OCI-LY3 (cell line): ENCODE measurements around the gene SNX24.

ENCODE experiments used
- H2AFZ ChIP-seq: fragments of 200-600, 300-600 bp; shearing (Covaris generic); 2 replicates; pipeline ENCODE4 v1.6.0; 2014; ENCODE audit warnings: antibody characterized with exemption, low read depth, low read length
- H3K27ac ChIP-seq: fragments of 200-600, 300-600 bp; sonication (generic); 2 replicates; pipeline ENCODE4 v1.5.1; 2014; ENCODE audit warnings: mild to moderate bottlenecking, low read length, moderate library complexity, mixed read lengths
- H3K27me3 ChIP-seq: fragments of 200-600, 300-600 bp; sonication (generic); 2 replicates; pipeline ENCODE4 v1.6.1; 2014; ENCODE audit warnings: low read depth, low read length, mixed read lengths
- H3K36me3 ChIP-seq: fragments of 200-600, 300-600 bp; sonication (generic); replicated peaks from 2 replicates; pipeline ENCODE3; 2014; ENCODE audit warnings: low read depth, low read length, mixed read lengths
- H3K4me1 ChIP-seq: fragments of 300-600, 200-600 bp; sonication (generic); 2 replicates; pipeline ENCODE4 v1.6.1; 2014; ENCODE audit warnings: low read length, mixed read lengths
- H3K4me2 ChIP-seq: fragments of 200-600, 300-600 bp; sonication (generic); 2 replicates; pipeline ENCODE4 v1.6.1; 2014; ENCODE audit warnings: low read length, mixed read lengths
- H3K4me3 ChIP-seq: fragments of 300-600, 200-600 bp; sonication (generic); 2 replicates; pipeline ENCODE4 v1.5.1; 2014; ENCODE audit warnings: antibody characterized with exemption, mild to moderate bottlenecking, low read length, moderate library complexity
- H3K79me2 ChIP-seq: fragments of 300-600, 200-600 bp; shearing (Covaris generic); 2 replicates; pipeline ENCODE4 v1.6.1; 2014; ENCODE audit warnings: mild to moderate bottlenecking, low read length, mixed read lengths
- H3K9ac ChIP-seq: fragments of 300-600, 200-600 bp; shearing (Covaris generic); 2 replicates; pipeline ENCODE4 v1.6.0; 2014; ENCODE audit warnings: mild to moderate bottlenecking, low read length, moderate library complexity
- H3K9me3 ChIP-seq: fragments of 200-600, 300-600 bp; shearing (Covaris generic); 2 replicates; pipeline ENCODE4 v1.6.1; 2014; ENCODE audit warnings: low read length, mixed read lengths; ENCODE audit not compliant: insufficient read depth
- H4K20me1 ChIP-seq: fragments of 200-600, 300-600 bp; sonication (generic); 2 replicates; pipeline ENCODE4 v1.6.1; 2016; ENCODE audit warnings: low read length, mixed read lengths; ENCODE audit not compliant: insufficient read depth
- CTCF ChIP-seq: fragments of 200-600, 300-600 bp; sonication (generic); IDR thresholded peaks from 2 replicates; pipeline ENCODE4 v1.5.1; 2014; ENCODE audit warnings: antibody characterized with exemption, low read length, low read depth
- EZH2phosphoT487 ChIP-seq: fragments of 200-600 bp; shearing (Covaris generic); IDR thresholded peaks from 2 replicates; pipeline ENCODE4 v1.6.1; 2018; ENCODE audit warnings: antibody characterized with exemption, mixed run types, low read depth

The SNX24 gene

GRCh38 chr5:123044926-123045617, 199.7 kb downstream of the SNX24 start:
- no peak for TF ChIP-seq CTCF
- no peak for TF ChIP-seq EZH2phosphoT487
- H3K9me3 ChIP-seq = no peaks in the 10 kb centered on the region
- no peak overlapping the region for H3K27ac ChIP-seq
- no peak overlapping the region for H3K4me3 ChIP-seq
- no peak overlapping the region for H3K9ac ChIP-seq
- H3K79me2 ChIP-seq = no peaks in the 10 kb centered on the region
- H4K20me1 ChIP-seq = no peaks in the 10 kb centered on the region
- no peak overlapping the region for H3K4me2 ChIP-seq
- H2AFZ ChIP-seq = no peak overlapping the region
- no peaks in the 10 kb centered on the region for H3K4me1 ChIP-seq
- no peaks in the 10 kb centered on the region for H3K36me3 ChIP-seq
- H3K27me3 ChIP-seq = no peaks in the 10 kb centered on the region

GRCh38 chr5:123046222-123046621, 200.8 kb downstream of the SNX24 start:
- no peaks in the 10 kb centered on the region for H3K4me1 ChIP-seq
- H3K9ac ChIP-seq = no peak overlapping the region
- no peak overlapping the region for H3K27ac ChIP-seq
- no peaks in the 10 kb centered on the region for H3K79me2 ChIP-seq
- TF ChIP-seq EZH2phosphoT487 (no peak), CTCF (no peak)
- H3K9me3 ChIP-seq = no peaks in the 10 kb centered on the region
- H3K4me3 ChIP-seq = no peak overlapping the region
- no peaks in the 10 kb centered on the region for H3K27me3 ChIP-seq
- no peaks in the 10 kb centered on the region for H3K36me3 ChIP-seq
- H4K20me1 ChIP-seq = no peaks in the 10 kb centered on the region
- H3K4me2 ChIP-seq = no peak overlapping the region
- no peak overlapping the region for H2AFZ ChIP-seq

GRCh38 chr5:123047706-123048105, 202.3 kb downstream of the SNX24 start:
- TF ChIP-seq EZH2phosphoT487 (no peak), CTCF (no peak)
- H3K36me3 ChIP-seq = no peaks in the 10 kb centered on the region
- H3K4me1 ChIP-seq = no peaks in the 10 kb centered on the region
- H3K79me2 ChIP-seq = no peaks in the 10 kb centered on the region
- no peaks in the 10 kb centered on the region for H3K9me3 ChIP-seq
- no peak overlapping the region for H2AFZ ChIP-seq
- H3K9ac ChIP-seq = no peak overlapping the region
- H4K20me1 ChIP-seq = no peaks in the 10 kb centered on the region
- H3K27me3 ChIP-seq = no peaks in the 10 kb centered on the region
- no peak overlapping the region for H3K4me3 ChIP-seq
- no peak overlapping the region for H3K27ac ChIP-seq
- no peak overlapping the region for H3K4me2 ChIP-seq

- no peaks in the 10 kb centered on the region for H3K36me3 ChIP-seq
- no peak overlapping the region for H3K9ac ChIP-seq
- H4K20me1 ChIP-seq = no peaks in the 10 kb centered on the region
- H3K79me2 ChIP-seq = no peaks in the 10 kb centered on the region
- no peak overlapping the region for H3K4me2 ChIP-seq
- H3K27ac ChIP-seq = no peak overlapping the region
- no peak overlapping the region for H3K4me3 ChIP-seq
- no peaks in the 10 kb centered on the region for H3K4me1 ChIP-seq
- H3K9me3 ChIP-seq = no peaks in the 10 kb centered on the region
- no peaks in the 10 kb centered on the region for H3K27me3 ChIP-seq
- H2AFZ ChIP-seq = no peak overlapping the region
- TF ChIP-seq CTCF (no peak), EZH2phosphoT487 (no peak)
These were observed 205.8 kb downstream of the SNX24 start for GRCh38 chr5:123051206-123051605.
